A549 (cell line): ENCODE data around the gene CYB5B. TPM values are rescaled to one million over a fixed set of nuclear protein-coding genes. Genes with fewer than 3 reads are reported as not detected.

Source experiments
- ATAC-seq, 2 experiments: fragments of 200-7000 bp in 1 of 2; fragments of >200 bp in 1 of 2; cut with Nextera tagmentation in 1 of 2; cut with Tn5 transposase in 1 of 2; 3 replicates each; pipeline versions ENCODE4 v1.8.0 to v1.9.1; 2018 to 2020; ENCODE audit warnings: mild to moderate bottlenecking in 1 of 2, moderate library complexity in 1 of 2
- CTCF ChIA-PET: fragments of 300-600 bp; sonication (Branson Sonifier 250); formaldehyde crosslinking; extraction: SDS; loops from one replicate; lab custom pipeline; 2021; ENCODE audit warnings: antibody characterized with exemption, inconsistent platforms; lab: Yijun Ruan, JAX
- POLR2A ChIA-PET: fragments of 350-600 bp; formaldehyde crosslinking; extraction: SDS; loops from one replicate; lab custom pipeline; 2021; ENCODE audit warnings: antibody characterized with exemption, inconsistent platforms; lab: Yijun Ruan, JAX
- DNase-seq, 2 experiments: peaks; one replicate each; pipeline versions ENCODE4 v3.0.0 to v3.0.0-alpha.2; 2011 to 2016; ENCODE audit warnings: low read depth in 1 of 2, low spot score in 1 of 2
- FAIRE-seq: peaks from 2 replicates; lab custom pipeline; 2011; peaks lifted over from hg19 to GRCh38; lab: Jason Lieb, UNC
- H3K27ac ChIP-seq, 2 experiments: fragments of >200 bp; sonication (Bioruptor Twin); formaldehyde crosslinking; 3 replicates each; pipeline ENCODE4 v1.5.1; 2016 to 2017
- H3K4me1 ChIP-seq: fragments of >200 bp; sonication (Bioruptor Twin); formaldehyde crosslinking; 3 replicates; pipeline ENCODE4 v1.6.1; 2016
- H3K4me2 ChIP-seq: fragments of >200 bp; sonication (Bioruptor Twin); formaldehyde crosslinking; 3 replicates; pipeline ENCODE4 v1.6.1; 2016
- H3K4me3 ChIP-seq: fragments of >200 bp; sonication (Bioruptor Twin); formaldehyde crosslinking; 3 replicates; pipeline ENCODE4 v1.5.1; 2016
- H3K9me3 ChIP-seq: fragments of >200 bp; sonication (Bioruptor Twin); formaldehyde crosslinking; 3 replicates; pipeline ENCODE4 v1.6.1; 2016
- CBX2 ChIP-seq: fragments of 200-600 bp; sonication (generic); IDR thresholded peaks from 2 replicates; pipeline ENCODE4 v1.6.1; 2016; ENCODE audit warnings: low read depth, mild to moderate bottlenecking, borderline replicate concordance
- CEBPB ChIP-seq, 2 experiments: fragments of >200 bp in 1 of 2; sonication (Bioruptor Twin) in 1 of 2; formaldehyde crosslinking in 1 of 2; IDR thresholded peaks; 2 replicates each; pipeline ENCODE4 v1.6.1; 2012 to 2016
- E2F6 ChIP-seq: IDR thresholded peaks from 2 replicates; pipeline ENCODE4 v1.6.1; 2012; ENCODE audit warnings: low read depth, borderline replicate concordance
- ELK1 ChIP-seq: fragments of 150-350 bp; IDR thresholded peaks from 2 replicates; pipeline ENCODE4 v1.6.1; 2014; ENCODE audit warnings: low read depth, mild to moderate bottlenecking, low read length
- HMGXB4 ChIP-seq: fragments of 250-450 bp; sonication (Bioruptor Pico); IDR thresholded peaks from 2 replicates; pipeline ENCODE4 v1.5.0; 2021; ENCODE audit warnings: mild to moderate bottlenecking, moderate library complexity, borderline replicate concordance
- MAFK ChIP-seq: fragments of 450-650 bp; IDR thresholded peaks from 2 replicates; pipeline ENCODE4 v1.6.1; 2014; ENCODE audit not compliant: partially characterized antibody
- MAZ ChIP-seq: fragments of 150-350 bp; IDR thresholded peaks from 2 replicates; pipeline ENCODE4 v1.6.1; 2014; ENCODE audit warnings: antibody characterized with exemption, low read depth, low read length, borderline replicate concordance
- MYC ChIP-seq: IDR thresholded peaks from 2 replicates; pipeline ENCODE4 v1.6.1; 2012; ENCODE audit warnings: mild to moderate bottlenecking, inconsistent platforms, low read length, improper control_type of control experiment, borderline replicate concordance
- NR3C1 ChIP-seq: fragments of >200 bp; sonication (Bioruptor Twin); formaldehyde crosslinking; IDR thresholded peaks from 3 replicates; pipeline ENCODE4 v1.6.1; 2017
- PBX3 ChIP-seq: IDR thresholded peaks from 2 replicates; pipeline ENCODE4 v1.6.1; 2012
- PHF8 ChIP-seq: fragments of 200-600 bp; sonication (generic); IDR thresholded peaks from 2 replicates; pipeline ENCODE4 v1.6.1; 2016; ENCODE audit warnings: low read depth, mild to moderate bottlenecking, antibody characterized with exemption, moderate library complexity, borderline replicate concordance
- RAD21 ChIP-seq, 2 experiments: fragments of >200 bp in 1 of 2; sonication (Bioruptor Twin) in 1 of 2; formaldehyde crosslinking in 1 of 2; IDR thresholded peaks in 1 of 2; conservative IDR thresholded peaks in 1 of 2; 2 replicates in 1 of 2; 3 replicates in 1 of 2; pipeline ENCODE4 v1.6.1; 2012 to 2018; ENCODE audit warnings: inconsistent platforms in 1 of 2
- REST ChIP-seq: fragments of 200-600 bp; sonication (generic); IDR thresholded peaks from 2 replicates; pipeline ENCODE4 v1.6.1; 2016; ENCODE audit warnings: antibody characterized with exemption, mild to moderate bottlenecking, moderate library complexity
- TP53 ChIP-seq: fragments of 250-450 bp; sonication (Bioruptor Pico); IDR thresholded peaks from 2 replicates; pipeline ENCODE4 v1.5.0; 2021; ENCODE audit warnings: mild to moderate bottlenecking, moderate library complexity
- ZSCAN20 ChIP-seq: fragments of 250-450 bp; sonication (Bioruptor Pico); IDR thresholded peaks from 2 replicates; pipeline ENCODE4 v1.8.0; 2022; ENCODE audit warnings: mild to moderate bottlenecking, moderate library complexity
- WGBS: methylation state at CpG from one replicate; pipeline ENCODE4 v1.1.6; 2017; ENCODE audit errors: missing lambda C conversion rate; 5-methylcytosine and 5-hydroxymethylcytosine counted together
- polyA plus RNA-seq, 4 experiments: library from polyadenylated mRNA; depleted of rRNA in 3 of 4; stranded (reverse); fragments of >200 nt; fragmentation: RNase III in 1 of 4; extraction: RNeasy Plus Mini Kit Qiagen cat#74134 plus additional on column Dnase treatment in 1 of 4; gene quantifications; 2 replicates in 3 of 4; 3 replicates in 1 of 4; pipeline ENCODE4 v1.2.3, GENCODE V29; 2011 to 2017

The CYB5B gene
- polyA plus RNA-seq, 2 of the 4 experiments (the other 2 are of a cell fraction), result 248 to 477 TPM

GRCh38 chr16:69386596-69386995, 37.8 kb upstream of the CYB5B start:
- H3K4me2 ChIP-seq, result peak overlapping the region; percentile 52
- peak overlapping the region; percentile 92; the same call in 1 of the 3 replicates for H3K4me3 ChIP-seq
- 56% methylated on average over 1 of the region's 1 CpG for WGBS
- CTCF ChIA-PET, result interaction anchor here (1.1 to 3.2 kb wide), 5 partner anchors 8 to 368 kb away, joined by 3 to 20 read pairs (median 3); partner anchors contain the start of gene NOB1
- no peaks in the 10 kb centered on the region for H3K9me3 ChIP-seq
- POLR2A ChIA-PET, result no interaction called here
- peak overlapping the region in 1 of 2 experiments; percentile 94; a peak in 3 of 6 replicates for H3K27ac ChIP-seq
- peaks cover 17% of the 10 kb centered on the region; the same call in 2 of the 3 replicates for H3K4me1 ChIP-seq
- FAIRE-seq (no peak), DNase-seq (no peak), ATAC-seq (no peak; a peak in 1 of 6 replicates)
- TF ChIP-seq PHF8 (no peak), HMGXB4 (no peak), MAFK (no peak), TP53 (no peak), REST (no peak), NR3C1 (no peak), CEBPB (IDR thresholded peaks at IDR 0.05) (no peak), PBX3 (no peak), ELK1 (no peak), CBX2 (no peak), MYC (no peak), RAD21 (conservative IDR thresholded peaks at IDR 0.05 in 1 of 2, IDR thresholded peaks at IDR 0.05 in 1 of 2) (no peak), ZSCAN20 (CRISPR knock-in tag) (no peak), E2F6 (no peak), MAZ (no peak)
